ENCODE data around the gene RARB. TPM values are rescaled to one million over a fixed set of nuclear protein-coding genes. Genes with fewer than 3 reads are reported as not detected.

The RARB gene
- total RNA-seq, 2 experiments from 2014 or later = not detected

GRCh38 chr3:25564075-25564474, 136.0 kb downstream of the RARB start:
- no peaks in the 10 kb centered on the region for H3K36me3 Mint-ChIP-seq (ENCODE audit: low read depth)
- no peak overlapping the region for H3K27ac Mint-ChIP-seq
- DNase-seq (no peak), ATAC-seq (no peak)
- no peak for TF ChIP-seq CTCF (IDR thresholded peaks at IDR 0.05)
- CTCF ChIA-PET = no interaction called here
- no peak overlapping the region for H3K4me3 Mint-ChIP-seq
- no peaks in the 10 kb centered on the region for H3K27me3 Mint-ChIP-seq
- intact Hi-C loops (cut with micrococcal nuclease) = no loop called here
- no peaks in the 10 kb centered on the region for H3K4me1 Mint-ChIP-seq (ENCODE audit: low read depth)
- POLR2A ChIA-PET = no interaction called here
- no peaks in the 10 kb centered on the region for H3K9me3 Mint-ChIP-seq

GRCh38 chr3:25565807-25566206, 137.7 kb downstream of the RARB start:
- Mint-ChIP-seq H3K27me3 (no peaks in the 10 kb centered on the region), H3K36me3 (ENCODE audit: low read depth) (no peaks in the 10 kb centered on the region), H3K4me1 (ENCODE audit: low read depth) (no peaks in the 10 kb centered on the region), H3K9me3 (no peaks in the 10 kb centered on the region), H3K27ac (no peak overlapping the region), H3K4me3 (no peak overlapping the region)
- intact Hi-C loops (cut with micrococcal nuclease) = no loop called here
- ChIA-PET CTCF (no interaction called here), POLR2A (no interaction called here)
- ATAC-seq (no peak), DNase-seq (no peak)
- TF ChIP-seq CTCF (IDR thresholded peaks at IDR 0.05) = no peak

- intact Hi-C loops (cut with micrococcal nuclease) = no loop called here
- Mint-ChIP-seq H3K4me3 (no peak overlapping the region), H3K27me3 (no peaks in the 10 kb centered on the region), H3K9me3 (no peaks in the 10 kb centered on the region), H3K4me1 (ENCODE audit: low read depth) (no peaks in the 10 kb centered on the region), H3K27ac (no peak overlapping the region), H3K36me3 (ENCODE audit: low read depth) (no peaks in the 10 kb centered on the region)
- CTCF ChIA-PET = no interaction called here
- no peak for TF ChIP-seq CTCF (IDR thresholded peaks at IDR 0.05)
- POLR2A ChIA-PET = no interaction called here
- ATAC-seq (no peak), DNase-seq (no peak)
Observed at GRCh38 chr3:25566358-25566920, 138.4 kb downstream of the RARB start.

- CTCF ChIA-PET = no interaction called here
- TF ChIP-seq CTCF (IDR thresholded peaks at IDR 0.05) = no peak
- intact Hi-C loops (cut with micrococcal nuclease) = no loop called here
Observed at GRCh38 chr3:25567388-25567787, 139.3 kb downstream of the RARB start.

GRCh38 chr3:25567806-25568524, 139.9 kb downstream of the RARB start:
- Mint-ChIP-seq H3K9me3 (no peaks in the 10 kb centered on the region), H3K27ac (no peak overlapping the region), H3K4me1 (ENCODE audit: low read depth) (no peaks in the 10 kb centered on the region), H3K4me3 (no peak overlapping the region), H3K27me3 (no peaks in the 10 kb centered on the region), H3K36me3 (ENCODE audit: low read depth) (no peaks in the 10 kb centered on the region)
- CTCF ChIA-PET = no interaction called here
- ATAC-seq (no peak), DNase-seq (no peak)
- intact Hi-C loops (cut with micrococcal nuclease) = no loop called here
- TF ChIP-seq CTCF (IDR thresholded peaks at IDR 0.05) = no peak
- POLR2A ChIA-PET = no interaction called here

More at GRCh38 chr3:25567388-25567787, 139.3 kb downstream of the RARB start:
- Mint-ChIP-seq H3K36me3 (ENCODE audit: low read depth) (no peaks in the 10 kb centered on the region), H3K27me3 (no peaks in the 10 kb centered on the region), H3K9me3 (no peaks in the 10 kb centered on the region), H3K4me1 (ENCODE audit: low read depth) (no peaks in the 10 kb centered on the region), H3K4me3 (no peak overlapping the region), H3K27ac (no peak overlapping the region)
- no peak for ATAC-seq
- POLR2A ChIA-PET = no interaction called here
- no peak for DNase-seq

Data from activated CD8-positive, alpha-beta T cell treated with anti-CD3 and anti-CD28 coated beads for 36 hours (primary cell).